Ishikawa (cell line): ENCODE results near the gene OXGR1.

ENCODE experiments used
- CREB1 ChIP-seq: IDR thresholded peaks from 2 replicates; pipeline ENCODE4 v1.6.1; 2012; ENCODE audit warnings: low read depth
- EGR1 ChIP-seq: IDR thresholded peaks from 2 replicates; pipeline ENCODE4 v1.6.1; 2012
- EP300 ChIP-seq: IDR thresholded peaks from 2 replicates; pipeline ENCODE4 v1.6.1; 2012; ENCODE audit warnings: borderline replicate concordance
- FOXM1 ChIP-seq: IDR thresholded peaks from 2 replicates; pipeline ENCODE4 v1.6.1; 2012; ENCODE audit warnings: low read depth, borderline replicate concordance
- MAX ChIP-seq: IDR thresholded peaks from 2 replicates; pipeline ENCODE4 v1.6.1; 2012
- REST ChIP-seq: IDR thresholded peaks from 2 replicates; pipeline ENCODE4 v1.6.1; 2012; ENCODE audit warnings: low read depth, mild to moderate bottlenecking
- TAF1 ChIP-seq: IDR thresholded peaks from 2 replicates; pipeline ENCODE4 v1.6.1; 2012; ENCODE audit warnings: low read depth, mild to moderate bottlenecking
- TCF12 ChIP-seq: IDR thresholded peaks from 2 replicates; pipeline ENCODE4 v1.6.1; 2012; ENCODE audit warnings: low read depth
- TEAD4 ChIP-seq: IDR thresholded peaks from 2 replicates; pipeline ENCODE4 v1.6.1; 2012
- YY1 ChIP-seq: IDR thresholded peaks from 2 replicates; pipeline ENCODE4 v1.6.1; 2012; ENCODE audit warnings: low read depth
- ZBTB7A ChIP-seq: IDR thresholded peaks from 2 replicates; pipeline ENCODE4 v1.6.1; 2012; ENCODE audit warnings: low read depth

GRCh38 chr13:97004096-97004876 is 10.0 kb upstream of the OXGR1 start:
- TF ChIP-seq ZBTB7A = no peak
- TF ChIP-seq EP300 = no peak
- TF ChIP-seq CREB1 = no peak
- TF ChIP-seq EGR1 = no peak
- TF ChIP-seq TCF12 = no peak
- TF ChIP-seq YY1 = no peak
- no peak for TF ChIP-seq REST
- TF ChIP-seq MAX = no peak
- no peak for TF ChIP-seq TAF1
- no peak for TF ChIP-seq FOXM1
- no peak for TF ChIP-seq TEAD4
